ENCODE results near the gene GALNT2.

GALNT2 gene

GRCh38 chr1:230109895-230110667 lies 43.0 kb downstream of the GALNT2 start:
- TF ChIP-seq EZH2 (IDR thresholded peaks at IDR 0.05; ENCODE audit: borderline replicate concordance, low read depth, low read length, severe bottlenecking), result no peak
- peak; percentile 73 for TF ChIP-seq CTCF (IDR thresholded peaks at IDR 0.05; ENCODE audit: borderline replicate concordance, extremely low read depth, low read length, poor library complexity, severe bottlenecking)
- DNase-seq, result peak; percentile 92
- Histone ChIP-seq H3K36me3 (ENCODE audit: insufficient read depth, low read length) (peaks cover 76% of the 10 kb centered on the region), H3K4me1 (ENCODE audit: insufficient read depth, low read length) (peaks cover 99% of the 10 kb centered on the region), H3K9me3 (ENCODE audit: insufficient read depth, low read length, severe bottlenecking) (no peaks in the 10 kb centered on the region), H3K4me3 (ENCODE audit: low read depth in 1 of 2, low read length in 2 of 2) (0 out of 4 replicates have a peak overlapping the region, but pooled peaks of 1 of the 2 experiments have one; percentile 1), H3K9ac (ENCODE audit: low read depth, low read length) (peak overlapping the region; percentile 44), H3K79me2 (ENCODE audit: insufficient read depth, low read length) (peaks cover 96% of the 10 kb centered on the region), H3K27me3 (ENCODE audit: insufficient read depth, low read length, poor library complexity) (no peaks in the 10 kb centered on the region), H3K27ac (ENCODE audit: low read length) (peak overlapping the region; percentile 86), H2AFZ (ENCODE audit: low read depth, low read length) (no peak overlapping the region), H3K4me2 (ENCODE audit: insufficient read depth, low read length) (peak overlapping the region; percentile 51), H4K20me1 (ENCODE audit: insufficient read depth, low read length) (peaks cover 70% of the 10 kb centered on the region)
- peak; percentile 96 for ATAC-seq (ENCODE audit: insufficient read depth, low read depth)

- Histone ChIP-seq H3K27me3 (ENCODE audit: insufficient read depth, low read length, poor library complexity) (no peaks in the 10 kb centered on the region), H3K9me3 (ENCODE audit: insufficient read depth, low read length, severe bottlenecking) (no peaks in the 10 kb centered on the region), H3K36me3 (ENCODE audit: insufficient read depth, low read length) (peaks cover 76% of the 10 kb centered on the region), H3K27ac (ENCODE audit: low read length) (peak overlapping the region; percentile 86), H2AFZ (ENCODE audit: low read depth, low read length) (no peak overlapping the region), H3K4me1 (ENCODE audit: insufficient read depth, low read length) (peaks cover 99% of the 10 kb centered on the region), H3K9ac (ENCODE audit: low read depth, low read length) (peak overlapping the region; percentile 44), H3K4me3 (ENCODE audit: low read depth in 1 of 2, low read length in 2 of 2) (peak overlapping the region in 1 of 2 experiments; percentile 6; a peak in 2 of 4 replicates), H3K79me2 (ENCODE audit: insufficient read depth, low read length) (peaks cover 96% of the 10 kb centered on the region), H4K20me1 (ENCODE audit: insufficient read depth, low read length) (peaks cover 65% of the 10 kb centered on the region), H3K4me2 (ENCODE audit: insufficient read depth, low read length) (peak overlapping the region; percentile 51)
- ATAC-seq (ENCODE audit: insufficient read depth, low read depth), result no peak
- TF ChIP-seq EZH2 (IDR thresholded peaks at IDR 0.05; ENCODE audit: borderline replicate concordance, low read depth, low read length, severe bottlenecking), result no peak
- TF ChIP-seq CTCF (IDR thresholded peaks at IDR 0.05; ENCODE audit: borderline replicate concordance, extremely low read depth, low read length, poor library complexity, severe bottlenecking), result no peak
- no peak for DNase-seq
Observed at GRCh38 chr1:230110971-230111370, 43.9 kb downstream of the GALNT2 start.

GRCh38 chr1:230112131-230112701 lies 45.2 kb downstream of the GALNT2 start:
- Histone ChIP-seq H3K79me2 (ENCODE audit: insufficient read depth, low read length) (peaks cover 96% of the 10 kb centered on the region), H3K9ac (ENCODE audit: low read depth, low read length) (peak overlapping the region; percentile 10), H3K4me2 (ENCODE audit: insufficient read depth, low read length) (no peak overlapping the region), H3K4me1 (ENCODE audit: insufficient read depth, low read length) (peaks cover 98% of the 10 kb centered on the region), H3K27ac (ENCODE audit: low read length) (peak overlapping the region; percentile 86), H3K27me3 (ENCODE audit: insufficient read depth, low read length, poor library complexity) (no peaks in the 10 kb centered on the region), H3K4me3 (ENCODE audit: low read depth in 1 of 2, low read length in 2 of 2) (no peak overlapping the region), H4K20me1 (ENCODE audit: insufficient read depth, low read length) (peaks cover 63% of the 10 kb centered on the region), H3K9me3 (ENCODE audit: insufficient read depth, low read length, severe bottlenecking) (no peaks in the 10 kb centered on the region), H2AFZ (ENCODE audit: low read depth, low read length) (no peak overlapping the region), H3K36me3 (ENCODE audit: insufficient read depth, low read length) (peaks cover 76% of the 10 kb centered on the region)
- DNase-seq, result peak; percentile 50
- ATAC-seq (ENCODE audit: insufficient read depth, low read depth), result peak; percentile 13; the same call in 1 of the 3 replicates
- TF ChIP-seq CTCF (IDR thresholded peaks at IDR 0.05; ENCODE audit: borderline replicate concordance, extremely low read depth, low read length, poor library complexity, severe bottlenecking) (no peak), EZH2 (IDR thresholded peaks at IDR 0.05; ENCODE audit: borderline replicate concordance, low read depth, low read length, severe bottlenecking) (no peak)

All from DND-41 (cell line).